ENCODE results near the gene ARHGEF18. TPM values are rescaled to one million over a fixed set of nuclear protein-coding genes. Genes with fewer than 3 reads are reported as not detected.

Gene ARHGEF18
- total RNA-seq, 1 donor from 2014 or later, result 42.6 TPM

DNA sequence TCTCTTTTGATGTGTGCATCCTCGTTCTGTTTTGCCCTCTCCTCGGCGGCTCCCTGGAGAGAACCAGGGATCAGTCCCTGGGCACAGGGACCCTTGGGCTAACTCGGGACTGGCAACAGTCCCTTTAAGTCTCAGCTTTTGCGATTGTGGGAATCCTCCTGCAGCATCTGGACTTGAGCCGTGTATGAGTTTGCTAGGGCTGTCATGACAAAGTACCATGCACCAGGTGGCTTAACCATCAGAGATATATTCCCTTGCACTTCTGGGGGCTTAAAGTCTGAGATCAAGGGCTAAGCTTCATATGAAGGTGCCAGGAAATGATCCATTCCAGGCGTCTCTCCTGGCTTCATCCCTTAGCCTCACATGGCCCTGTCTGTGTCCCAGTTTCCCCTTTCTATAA is 34.5 kb downstream of the ARHGEF18 start:
- Mint-ChIP-seq H3K27me3 (ENCODE audit: unreplicated experiment) (no peaks in the 10 kb centered on the region), H3K36me3 (ENCODE audit: unreplicated experiment) (no peaks in the 10 kb centered on the region), H3K4me1 (ENCODE audit: unreplicated experiment) (peaks cover 2% of the 10 kb centered on the region), H3K27ac (ENCODE audit: unreplicated experiment) (no peak overlapping the region), H3K4me3 (ENCODE audit: unreplicated experiment) (no peak overlapping the region), H3K9me3 (ENCODE audit: unreplicated experiment) (no peaks in the 10 kb centered on the region)
- no peak for DNase-seq (ENCODE audit: extremely low spot score, unreplicated experiment)
- TF ChIP-seq, protein P1, sequence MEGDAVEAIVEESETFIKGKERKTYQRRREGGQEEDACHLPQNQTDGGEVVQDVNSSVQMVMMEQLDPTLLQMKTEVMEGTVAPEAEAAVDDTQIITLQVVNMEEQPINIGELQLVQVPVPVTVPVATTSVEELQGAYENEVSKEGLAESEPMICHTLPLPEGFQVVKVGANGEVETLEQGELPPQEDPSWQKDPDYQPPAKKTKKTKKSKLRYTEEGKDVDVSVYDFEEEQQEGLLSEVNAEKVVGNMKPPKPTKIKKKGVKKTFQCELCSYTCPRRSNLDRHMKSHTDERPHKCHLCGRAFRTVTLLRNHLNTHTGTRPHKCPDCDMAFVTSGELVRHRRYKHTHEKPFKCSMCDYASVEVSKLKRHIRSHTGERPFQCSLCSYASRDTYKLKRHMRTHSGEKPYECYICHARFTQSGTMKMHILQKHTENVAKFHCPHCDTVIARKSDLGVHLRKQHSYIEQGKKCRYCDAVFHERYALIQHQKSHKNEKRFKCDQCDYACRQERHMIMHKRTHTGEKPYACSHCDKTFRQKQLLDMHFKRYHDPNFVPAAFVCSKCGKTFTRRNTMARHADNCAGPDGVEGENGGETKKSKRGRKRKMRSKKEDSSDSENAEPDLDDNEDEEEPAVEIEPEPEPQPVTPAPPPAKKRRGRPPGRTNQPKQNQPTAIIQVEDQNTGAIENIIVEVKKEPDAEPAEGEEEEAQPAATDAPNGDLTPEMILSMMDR (IDR thresholded peaks at IDR 0.05), result no peak

DNA sequence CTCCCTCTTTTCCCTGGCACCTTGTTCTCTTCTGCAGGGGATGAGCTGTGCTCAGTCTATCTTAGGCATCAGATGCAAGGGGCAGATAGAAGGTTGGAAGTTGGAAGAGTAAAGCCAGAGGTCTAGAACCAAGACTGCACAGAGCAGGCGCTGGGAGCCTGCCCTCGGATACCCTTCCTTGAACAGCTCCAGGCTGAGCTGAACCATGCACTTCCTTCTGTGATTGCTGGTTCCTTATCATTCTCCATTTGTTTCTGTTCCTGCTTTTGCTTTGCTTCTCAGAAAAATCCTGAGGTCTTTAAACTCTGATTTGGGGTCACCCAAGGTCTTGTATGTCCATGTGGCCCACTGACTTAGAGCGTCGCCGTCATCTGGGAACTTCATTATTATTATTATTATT is 36.3 kb downstream of the ARHGEF18 start:
- no peaks in the 10 kb centered on the region for H3K9me3 Mint-ChIP-seq (ENCODE audit: unreplicated experiment)
- H3K36me3 Mint-ChIP-seq (ENCODE audit: unreplicated experiment), result no peaks in the 10 kb centered on the region
- peaks cover 2% of the 10 kb centered on the region for H3K4me1 Mint-ChIP-seq (ENCODE audit: unreplicated experiment)
- H3K27ac Mint-ChIP-seq (ENCODE audit: unreplicated experiment), result no peak overlapping the region
- H3K4me3 Mint-ChIP-seq (ENCODE audit: unreplicated experiment), result no peak overlapping the region
- TF ChIP-seq, protein P1 (IDR thresholded peaks at IDR 0.05), result no peak
- H3K27me3 Mint-ChIP-seq (ENCODE audit: unreplicated experiment), result no peaks in the 10 kb centered on the region
- no peak for DNase-seq (ENCODE audit: extremely low spot score, unreplicated experiment)

DNA sequence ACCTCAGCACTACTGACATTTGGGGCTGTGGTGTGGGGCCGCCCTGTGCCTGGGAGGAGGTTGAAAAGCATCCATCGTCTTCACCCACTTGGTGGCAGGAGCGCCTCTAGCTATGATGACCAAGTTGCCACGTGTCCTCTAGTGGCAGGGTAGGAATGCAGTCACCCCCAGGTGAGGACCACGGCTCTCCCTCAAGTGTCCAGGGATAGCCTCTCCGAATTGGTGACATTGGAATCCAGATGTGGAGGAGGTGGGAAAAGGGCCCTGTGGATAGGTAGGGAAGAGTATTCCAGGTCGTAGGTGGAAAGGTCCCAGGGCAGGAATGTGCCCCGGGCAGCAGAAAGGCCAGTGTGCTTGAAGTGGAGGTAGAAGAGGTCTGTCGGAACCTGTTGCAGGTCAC is 37.6 kb downstream of the ARHGEF18 start:
- DNase-seq (ENCODE audit: extremely low spot score, unreplicated experiment), result no peak
- Mint-ChIP-seq H3K27ac (ENCODE audit: unreplicated experiment) (no peak overlapping the region), H3K4me1 (ENCODE audit: unreplicated experiment) (no peaks in the 10 kb centered on the region), H3K27me3 (ENCODE audit: unreplicated experiment) (no peaks in the 10 kb centered on the region), H3K9me3 (ENCODE audit: unreplicated experiment) (no peaks in the 10 kb centered on the region), H3K4me3 (ENCODE audit: unreplicated experiment) (no peak overlapping the region), H3K36me3 (ENCODE audit: unreplicated experiment) (no peaks in the 10 kb centered on the region)
- TF ChIP-seq, protein P1 (IDR thresholded peaks at IDR 0.05), result no peak

DNA sequence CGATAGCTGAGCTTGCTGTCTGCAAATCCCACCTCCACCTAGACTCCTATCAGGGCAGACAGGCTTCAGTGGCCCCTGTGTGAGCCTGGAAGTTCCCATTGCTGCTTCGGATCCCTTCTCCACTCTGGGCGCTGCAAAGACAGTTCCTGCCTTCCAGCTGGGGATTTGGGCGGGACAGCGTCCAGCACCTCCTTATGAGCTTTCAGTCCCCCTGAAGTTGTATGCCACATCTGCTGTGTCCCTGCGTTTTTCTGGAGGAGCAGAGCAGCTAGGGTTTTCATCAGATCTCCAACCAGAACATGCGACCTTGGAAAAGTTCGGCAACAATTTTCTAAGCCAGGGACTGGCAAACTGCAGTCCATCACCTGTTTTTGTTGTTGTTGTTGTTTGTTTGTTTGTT is 38.0 kb downstream of the ARHGEF18 start:
- no peak for DNase-seq (ENCODE audit: extremely low spot score, unreplicated experiment)
- TF ChIP-seq, protein P1 (IDR thresholded peaks at IDR 0.05), result no peak
- Mint-ChIP-seq H3K27me3 (ENCODE audit: unreplicated experiment) (no peaks in the 10 kb centered on the region), H3K36me3 (ENCODE audit: unreplicated experiment) (no peaks in the 10 kb centered on the region), H3K4me3 (ENCODE audit: unreplicated experiment) (no peak overlapping the region), H3K4me1 (ENCODE audit: unreplicated experiment) (no peaks in the 10 kb centered on the region), H3K9me3 (ENCODE audit: unreplicated experiment) (no peaks in the 10 kb centered on the region), H3K27ac (ENCODE audit: unreplicated experiment) (no peak overlapping the region)

DNA sequence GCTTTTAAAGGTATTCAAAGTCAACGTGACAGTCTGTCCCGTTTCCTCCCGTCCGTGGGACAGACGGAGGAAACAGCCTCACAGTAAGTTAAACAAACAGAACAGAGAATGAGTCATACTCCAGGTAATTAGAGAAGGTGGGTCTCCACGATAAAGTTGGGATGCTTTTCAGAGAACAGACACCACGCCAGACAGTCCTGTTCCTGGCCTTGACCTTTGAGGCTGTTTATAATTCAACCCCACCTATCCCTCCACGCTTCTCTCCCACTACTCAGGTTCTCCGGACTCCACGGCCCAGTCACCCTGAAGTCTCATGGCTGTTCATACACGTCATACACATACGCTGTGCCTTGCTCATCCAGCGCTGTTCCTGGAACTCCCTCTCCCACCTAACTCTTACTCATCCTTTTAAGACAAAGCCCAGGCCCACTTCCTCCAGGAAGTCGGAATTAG is 42.5 kb downstream of the ARHGEF18 start:
- no peak overlapping the region for H3K27ac Mint-ChIP-seq (ENCODE audit: unreplicated experiment)
- TF ChIP-seq, protein P1 (IDR thresholded peaks at IDR 0.05), result no peak

More for the DNA sequence above, 42.5 kb downstream of the ARHGEF18 start:
- no peaks in the 10 kb centered on the region for H3K27me3 Mint-ChIP-seq (ENCODE audit: unreplicated experiment)
- H3K36me3 Mint-ChIP-seq (ENCODE audit: unreplicated experiment), result no peaks in the 10 kb centered on the region
- no peak overlapping the region for H3K4me3 Mint-ChIP-seq (ENCODE audit: unreplicated experiment)
- no peaks in the 10 kb centered on the region for H3K9me3 Mint-ChIP-seq (ENCODE audit: unreplicated experiment)
- H3K4me1 Mint-ChIP-seq (ENCODE audit: unreplicated experiment), result peaks cover 10% of the 10 kb centered on the region
- DNase-seq (ENCODE audit: extremely low spot score, unreplicated experiment), result no peak

All from osteocyte (in vitro differentiated cells).